IPS-15b (cell line): ENCODE results near the gene SSTR5.

Source experiments
- H3K27me3 ChIP-seq: one replicate; pipeline ENCODE4 v1.6.1; 2013; ENCODE audit warnings: low read length; ENCODE audit not compliant: control insufficient read depth, insufficient read depth
- H3K36me3 ChIP-seq: one replicate; pipeline ENCODE4 v1.6.1; 2013; ENCODE audit warnings: low read length; ENCODE audit not compliant: control insufficient read depth, insufficient read depth
- H3K4me1 ChIP-seq: one replicate; pipeline ENCODE4 v1.6.1; 2013; ENCODE audit warnings: mild to moderate bottlenecking, low read length; ENCODE audit not compliant: control insufficient read depth, insufficient read depth
- H3K4me3 ChIP-seq: one replicate; pipeline ENCODE4 v1.5.1; 2013; ENCODE audit warnings: low read depth, low read length
- H3K9ac ChIP-seq: one replicate; pipeline ENCODE4 v1.6.1; 2013; ENCODE audit warnings: low read depth, mild to moderate bottlenecking, low read length
- H3K9me3 ChIP-seq: one replicate; pipeline ENCODE4 v1.6.1; 2013; ENCODE audit warnings: mild to moderate bottlenecking, low read length; ENCODE audit not compliant: control insufficient read depth, insufficient read depth

The SSTR5 gene

GRCh38 chr16:1032607-1033006, 39.9 kb upstream of the SSTR5 start:
- no peak overlapping the region for H3K4me3 ChIP-seq
- H3K9ac ChIP-seq: no peak overlapping the region
- H3K9me3 ChIP-seq: no peaks in the 10 kb centered on the region
- H3K36me3 ChIP-seq: no peaks in the 10 kb centered on the region
- H3K27me3 ChIP-seq: no peaks in the 10 kb centered on the region
- H3K4me1 ChIP-seq: no peaks in the 10 kb centered on the region

GRCh38 chr16:1033128-1033679, 39.3 kb upstream of the SSTR5 start:
- Histone ChIP-seq H3K4me3 (no peak overlapping the region), H3K9ac (no peak overlapping the region), H3K4me1 (no peaks in the 10 kb centered on the region), H3K27me3 (no peaks in the 10 kb centered on the region), H3K36me3 (no peaks in the 10 kb centered on the region), H3K9me3 (no peaks in the 10 kb centered on the region)

- Histone ChIP-seq H3K4me1 (no peaks in the 10 kb centered on the region), H3K36me3 (no peaks in the 10 kb centered on the region), H3K9me3 (no peaks in the 10 kb centered on the region), H3K9ac (no peak overlapping the region), H3K4me3 (no peak overlapping the region), H3K27me3 (no peaks in the 10 kb centered on the region)
These were observed 38.1 kb upstream of the SSTR5 start for GRCh38 chr16:1034230-1035065.

GRCh38 chr16:1035066-1035415, 37.5 kb upstream of the SSTR5 start:
- H3K4me1 ChIP-seq: no peaks in the 10 kb centered on the region

DNA sequence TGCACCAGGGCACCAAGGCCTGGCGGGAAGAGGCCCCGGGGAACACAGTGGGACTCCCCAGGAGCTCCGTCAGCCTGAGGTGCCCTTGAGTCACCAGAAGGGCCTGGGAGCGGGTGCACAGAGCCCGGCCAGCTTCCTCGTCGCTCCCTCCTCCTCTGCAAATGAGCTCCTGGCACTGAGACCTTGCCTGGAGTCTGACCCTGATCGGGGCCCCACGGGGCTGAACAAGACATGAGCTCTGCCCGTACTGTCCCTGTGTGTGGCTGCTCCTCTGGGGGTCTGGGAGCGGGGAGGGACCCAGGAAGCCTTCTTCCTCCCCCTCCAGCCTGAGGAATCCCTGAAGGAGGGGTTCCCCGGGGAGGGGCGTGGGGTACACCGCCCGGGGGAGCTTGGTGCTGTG, 36.4 kb upstream of the SSTR5 start:
- no peaks in the 10 kb centered on the region for H3K36me3 ChIP-seq
- H3K27me3 ChIP-seq: no peaks in the 10 kb centered on the region
- H3K4me3 ChIP-seq: no peak overlapping the region
- H3K4me1 ChIP-seq: no peaks in the 10 kb centered on the region
- no peak overlapping the region for H3K9ac ChIP-seq
- H3K9me3 ChIP-seq: no peaks in the 10 kb centered on the region

More at GRCh38 chr16:1035066-1035415, 37.5 kb upstream of the SSTR5 start:
- H3K9ac ChIP-seq: no peak overlapping the region
- H3K4me3 ChIP-seq: no peak overlapping the region
- no peaks in the 10 kb centered on the region for H3K9me3 ChIP-seq
- no peaks in the 10 kb centered on the region for H3K27me3 ChIP-seq
- H3K36me3 ChIP-seq: no peaks in the 10 kb centered on the region

DNA sequence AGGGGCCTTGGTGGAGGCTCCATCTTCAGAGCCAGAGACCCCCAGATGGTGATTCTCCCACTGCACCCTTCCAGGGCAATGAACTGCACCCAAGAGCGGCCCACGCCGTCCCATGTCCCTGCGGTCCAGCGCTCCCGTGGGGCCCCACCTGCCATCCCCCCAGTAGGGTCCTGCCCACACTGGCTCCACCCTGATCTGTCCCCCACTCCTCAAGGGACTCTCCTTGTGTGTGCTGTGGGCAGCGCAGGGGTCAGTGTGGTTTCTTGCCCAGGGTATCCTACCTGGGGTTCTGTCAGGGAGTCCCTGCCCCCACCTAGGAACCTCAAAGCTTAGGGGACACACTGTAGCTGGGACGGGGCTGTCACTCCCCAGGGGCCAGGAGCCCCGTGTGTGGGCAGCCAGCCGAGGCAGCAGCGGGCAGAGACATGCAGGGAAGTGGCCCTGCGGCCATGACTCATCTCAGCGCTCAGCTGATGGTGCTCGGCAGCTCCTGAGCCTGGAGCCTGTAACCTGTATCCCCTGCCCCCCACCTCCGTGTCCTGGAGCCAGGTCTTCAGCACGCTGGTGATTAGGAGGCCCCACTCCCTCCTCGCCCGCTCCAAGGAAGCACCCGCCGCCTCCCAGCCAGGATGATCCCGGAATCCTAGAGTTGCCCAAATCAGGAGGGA, 35.7 kb upstream of the SSTR5 start:
- Histone ChIP-seq H3K9ac (no peak overlapping the region), H3K4me3 (no peak overlapping the region)

DNA sequence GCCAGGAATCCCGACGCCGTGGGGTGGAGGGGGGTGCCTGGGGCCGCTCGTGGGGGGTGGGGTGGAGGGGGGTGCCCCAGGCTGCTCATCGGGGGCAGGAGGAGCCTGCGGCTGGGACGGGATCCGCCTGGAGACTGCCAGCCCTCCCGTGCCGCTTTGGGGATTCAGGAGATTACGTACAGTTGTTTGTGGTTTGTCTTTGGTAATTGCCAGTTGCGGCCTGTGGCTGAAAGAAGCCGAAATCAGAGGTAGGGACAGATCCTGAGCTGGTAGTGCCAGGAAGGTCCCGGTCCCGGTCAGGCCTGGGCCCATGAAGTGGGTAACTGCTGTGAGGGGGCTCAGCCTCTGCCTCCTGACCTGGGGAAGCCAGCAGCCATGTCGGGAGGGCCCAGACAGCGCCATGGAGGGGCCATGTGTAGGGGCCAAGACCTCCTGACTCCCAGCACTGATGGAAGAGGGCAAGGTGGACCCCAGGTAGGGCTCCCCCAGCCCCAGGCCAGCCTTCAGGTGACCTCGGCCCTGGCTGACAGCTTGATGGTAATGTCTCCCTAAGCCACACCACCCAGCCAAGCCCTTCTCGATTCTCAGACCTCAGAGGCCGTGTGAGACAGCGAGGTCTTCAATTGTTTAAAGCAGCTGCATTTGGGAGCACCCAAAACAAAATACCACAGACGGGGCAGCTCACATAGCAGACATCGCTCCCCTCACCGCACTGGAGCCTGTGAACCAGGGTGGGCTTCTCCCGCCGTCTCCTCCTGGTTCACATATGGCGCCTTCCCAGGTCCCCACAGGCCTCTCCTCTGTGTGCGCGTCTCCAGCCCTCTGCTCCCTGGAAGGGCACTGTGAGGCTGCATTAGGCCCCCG, 34.9 kb upstream of the SSTR5 start:
- H3K36me3 ChIP-seq: no peaks in the 10 kb centered on the region
- H3K4me3 ChIP-seq: no peak overlapping the region
- no peaks in the 10 kb centered on the region for H3K4me1 ChIP-seq

More for the DNA sequence above, 35.7 kb upstream of the SSTR5 start:
- Histone ChIP-seq H3K36me3 (no peaks in the 10 kb centered on the region), H3K4me1 (no peaks in the 10 kb centered on the region), H3K27me3 (no peaks in the 10 kb centered on the region), H3K9me3 (no peaks in the 10 kb centered on the region)

GRCh38 chr16:1038932-1039331, 33.6 kb upstream of the SSTR5 start:
- Histone ChIP-seq H3K9me3 (no peaks in the 10 kb centered on the region), H3K36me3 (no peaks in the 10 kb centered on the region), H3K4me3 (no peak overlapping the region), H3K4me1 (no peaks in the 10 kb centered on the region), H3K27me3 (no peaks in the 10 kb centered on the region), H3K9ac (no peak overlapping the region)

More for the DNA sequence above, 34.9 kb upstream of the SSTR5 start:
- Histone ChIP-seq H3K9me3 (no peaks in the 10 kb centered on the region), H3K9ac (no peak overlapping the region), H3K27me3 (no peaks in the 10 kb centered on the region)

- Histone ChIP-seq H3K9me3 (no peaks in the 10 kb centered on the region), H3K9ac (no peak overlapping the region), H3K4me1 (no peaks in the 10 kb centered on the region), H3K4me3 (no peak overlapping the region), H3K27me3 (no peaks in the 10 kb centered on the region), H3K36me3 (no peaks in the 10 kb centered on the region)
These were observed 32.8 kb upstream of the SSTR5 start for GRCh38 chr16:1039762-1040161.

DNA sequence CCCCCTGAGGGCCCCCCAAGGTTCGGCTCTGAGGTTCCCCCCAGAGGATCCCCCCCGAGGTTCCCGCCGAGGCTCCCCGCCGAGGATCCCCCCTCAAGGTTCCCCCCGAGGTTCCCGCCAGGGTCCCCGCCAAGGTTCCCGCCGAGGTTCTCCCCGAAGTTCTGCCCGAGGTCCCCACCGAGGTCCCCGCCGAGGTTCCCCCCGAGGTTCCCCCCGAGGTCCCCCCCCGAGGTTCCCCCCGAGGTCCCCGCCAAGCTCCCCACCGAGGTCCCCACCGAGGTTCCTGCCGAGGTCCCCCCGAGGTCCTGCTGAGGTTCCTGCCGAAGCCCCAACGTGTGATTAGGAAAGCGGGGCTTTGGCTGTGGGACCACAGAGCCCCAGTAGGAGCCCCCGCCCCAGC, 32.2 kb upstream of the SSTR5 start:
- no peak overlapping the region for H3K9ac ChIP-seq
- H3K9me3 ChIP-seq: no peaks in the 10 kb centered on the region
- H3K4me1 ChIP-seq: no peaks in the 10 kb centered on the region
- no peaks in the 10 kb centered on the region for H3K27me3 ChIP-seq
- no peak overlapping the region for H3K4me3 ChIP-seq
- no peaks in the 10 kb centered on the region for H3K36me3 ChIP-seq

- no peak overlapping the region for H3K9ac ChIP-seq
- H3K36me3 ChIP-seq: no peaks in the 10 kb centered on the region
- H3K4me1 ChIP-seq: no peaks in the 10 kb centered on the region
- no peak overlapping the region for H3K4me3 ChIP-seq
- H3K27me3 ChIP-seq: no peaks in the 10 kb centered on the region
- no peaks in the 10 kb centered on the region for H3K9me3 ChIP-seq
These were observed 30.4 kb upstream of the SSTR5 start for GRCh38 chr16:1042049-1042744.
